Activated T-cell treated with anti-CD3 and anti-CD28 coated beads, Interleukin-2, amount 50 U/mL, for 24 hours (primary cell): Measurements from ENCODE around the gene COX4I1.
"Not testable (repeated sequence)": the region's sequence is repeated elsewhere in the genome, so short reads cannot be mapped to it uniquely, and the experiment has no call there.

ENCODE experiments used
- DNase-seq: peaks from one replicate; pipeline ENCODE4 v3.0.0-alpha.2; 2020
- H3K27ac Mint-ChIP-seq: 2 replicates; pipeline ENCODE4 v1.8.0; 2020; ENCODE audit warnings: mild to moderate bottlenecking, mixed read lengths
- H3K27me3 Mint-ChIP-seq: 2 replicates; pipeline ENCODE4 v1.8.0; 2020; ENCODE audit warnings: mixed read lengths
- H3K36me3 Mint-ChIP-seq: 2 replicates; pipeline ENCODE4 v1.8.0; 2020; ENCODE audit warnings: low read depth, mixed read lengths
- H3K4me1 Mint-ChIP-seq: 2 replicates; pipeline ENCODE4 v1.8.0; 2020; ENCODE audit warnings: low read depth, mixed read lengths
- H3K4me3 Mint-ChIP-seq: 2 replicates; pipeline ENCODE4 v1.8.0; 2020; ENCODE audit warnings: mild to moderate bottlenecking, moderate library complexity, mixed read lengths
- H3K9me3 Mint-ChIP-seq: 2 replicates; pipeline ENCODE4 v1.8.0; 2020; ENCODE audit warnings: mixed read lengths

Gene COX4I1

GRCh38 chr16:85833219-85833920 lies 33.9 kb downstream of the COX4I1 start:
- no peak for DNase-seq
- Mint-ChIP-seq H3K27ac (no peak overlapping the region), H3K4me3 (no peak overlapping the region), H3K27me3 (peaks cover 67% of the 10 kb centered on the region), H3K4me1 (peaks cover 12% of the 10 kb centered on the region), H3K9me3 (peaks cover 6% of the 10 kb centered on the region), H3K36me3 (no peaks in the 10 kb centered on the region)

GRCh38 chr16:85834741-85835140 lies 35.2 kb downstream of the COX4I1 start:
- DNase-seq, result no peak
- H3K36me3 Mint-ChIP-seq, result no peaks in the 10 kb centered on the region
- peaks cover 64% of the 10 kb centered on the region for H3K27me3 Mint-ChIP-seq
- H3K4me3 Mint-ChIP-seq, result no peak overlapping the region
- peaks cover 2% of the 10 kb centered on the region for H3K9me3 Mint-ChIP-seq
- H3K27ac Mint-ChIP-seq, result no peak overlapping the region
- H3K4me1 Mint-ChIP-seq, result peaks cover 2% of the 10 kb centered on the region

- Mint-ChIP-seq H3K27me3 (peaks cover 65% of the 10 kb centered on the region), H3K36me3 (no peaks in the 10 kb centered on the region), H3K9me3 (peaks cover 2% of the 10 kb centered on the region), H3K4me3 (no peak overlapping the region), H3K27ac (no peak overlapping the region), H3K4me1 (no peaks in the 10 kb centered on the region)
- DNase-seq, result no peak
Measured at GRCh38 chr16:85835227-85835751, 35.8 kb downstream of the COX4I1 start.

GRCh38 chr16:85835956-85836705 lies 36.6 kb downstream of the COX4I1 start:
- peaks cover 2% of the 10 kb centered on the region for H3K9me3 Mint-ChIP-seq
- no peak overlapping the region for H3K27ac Mint-ChIP-seq
- DNase-seq, result no peak
- H3K27me3 Mint-ChIP-seq, result peaks cover 57% of the 10 kb centered on the region
- no peak overlapping the region for H3K4me3 Mint-ChIP-seq
- H3K4me1 Mint-ChIP-seq, result no peaks in the 10 kb centered on the region
- H3K36me3 Mint-ChIP-seq, result no peaks in the 10 kb centered on the region

GRCh38 chr16:85836706-85837582 lies 37.4 kb downstream of the COX4I1 start:
- H3K4me1 Mint-ChIP-seq, result no peaks in the 10 kb centered on the region
- H3K36me3 Mint-ChIP-seq, result no peaks in the 10 kb centered on the region
- DNase-seq, result no peak
- no peak overlapping the region for H3K27ac Mint-ChIP-seq
- H3K9me3 Mint-ChIP-seq, result peaks cover 2% of the 10 kb centered on the region
- no peak overlapping the region for H3K4me3 Mint-ChIP-seq
- H3K27me3 Mint-ChIP-seq, result peaks cover 49% of the 10 kb centered on the region

- not testable (repeated sequence) for DNase-seq, H3K36me3 Mint-ChIP-seq, H3K4me3 Mint-ChIP-seq, H3K9me3 Mint-ChIP-seq, H3K4me1 Mint-ChIP-seq, H3K27ac Mint-ChIP-seq
- H3K27me3 Mint-ChIP-seq, result peaks cover 43% of the 10 kb centered on the region
Measured at GRCh38 chr16:85837654-85838053, 38.2 kb downstream of the COX4I1 start.

- H3K27ac Mint-ChIP-seq, result no peak overlapping the region
Measured at GRCh38 chr16:85838381-85838780, 38.9 kb downstream of the COX4I1 start.

GRCh38 chr16:85838876-85839585 lies 39.5 kb downstream of the COX4I1 start:
- no peak for DNase-seq
- Mint-ChIP-seq H3K27ac (no peak overlapping the region), H3K4me3 (no peak overlapping the region), H3K27me3 (peaks cover 34% of the 10 kb centered on the region), H3K36me3 (no peaks in the 10 kb centered on the region), H3K9me3 (no peaks in the 10 kb centered on the region), H3K4me1 (no peaks in the 10 kb centered on the region)

More at GRCh38 chr16:85838381-85838780, 38.9 kb downstream of the COX4I1 start:
- Mint-ChIP-seq H3K4me1 (no peaks in the 10 kb centered on the region), H3K4me3 (no peak overlapping the region), H3K27me3 (peaks cover 36% of the 10 kb centered on the region), H3K36me3 (no peaks in the 10 kb centered on the region), H3K9me3 (peaks cover 2% of the 10 kb centered on the region)
- DNase-seq, result no peak

- Mint-ChIP-seq H3K4me1 (peaks cover 2% of the 10 kb centered on the region), H3K4me3 (no peak overlapping the region), H3K27ac (no peak overlapping the region), H3K9me3 (no peaks in the 10 kb centered on the region), H3K36me3 (no peaks in the 10 kb centered on the region), H3K27me3 (peaks cover 39% of the 10 kb centered on the region)
- DNase-seq, result no peak
Measured at GRCh38 chr16:85839681-85840240, 40.3 kb downstream of the COX4I1 start.

- no peak overlapping the region for H3K27ac Mint-ChIP-seq
- H3K36me3 Mint-ChIP-seq, result no peaks in the 10 kb centered on the region
Measured at GRCh38 chr16:85840395-85840794, 40.9 kb downstream of the COX4I1 start.

GRCh38 chr16:85840801-85841200 lies 41.3 kb downstream of the COX4I1 start:
- no peak for DNase-seq
- Mint-ChIP-seq H3K9me3 (no peaks in the 10 kb centered on the region), H3K4me3 (no peak overlapping the region), H3K27ac (no peak overlapping the region), H3K4me1 (peaks cover 4% of the 10 kb centered on the region), H3K27me3 (peaks cover 39% of the 10 kb centered on the region), H3K36me3 (no peaks in the 10 kb centered on the region)

More at GRCh38 chr16:85840395-85840794, 40.9 kb downstream of the COX4I1 start:
- Mint-ChIP-seq H3K4me1 (peaks cover 4% of the 10 kb centered on the region), H3K27me3 (peaks cover 39% of the 10 kb centered on the region), H3K9me3 (no peaks in the 10 kb centered on the region), H3K4me3 (no peak overlapping the region)
- DNase-seq, result no peak

GRCh38 chr16:85842435-85842834 lies 42.9 kb downstream of the COX4I1 start:
- Mint-ChIP-seq H3K27ac (no peak overlapping the region), H3K27me3 (peaks cover 42% of the 10 kb centered on the region), H3K4me3 (no peak overlapping the region), H3K36me3 (no peaks in the 10 kb centered on the region), H3K9me3 (no peaks in the 10 kb centered on the region), H3K4me1 (peaks cover 4% of the 10 kb centered on the region)
- DNase-seq, result no peak

GRCh38 chr16:85842848-85843247 lies 43.4 kb downstream of the COX4I1 start:
- Mint-ChIP-seq H3K36me3 (no peaks in the 10 kb centered on the region), H3K4me3 (no peak overlapping the region), H3K9me3 (no peaks in the 10 kb centered on the region), H3K27ac (no peak overlapping the region), H3K4me1 (peaks cover 4% of the 10 kb centered on the region), H3K27me3 (peaks cover 42% of the 10 kb centered on the region)
- DNase-seq, result no peak
